Thoracic aorta (tissue), 2 donors: ENCODE measurements around the gene RBFOX2. TPM values are rescaled to one million over a fixed set of nuclear protein-coding genes. Genes with fewer than 3 reads are reported as not detected.
"Not testable (repeated sequence)": the region's sequence is repeated elsewhere in the genome, so short reads cannot be mapped to it uniquely, and the experiment has no call there.

Experiments
- ATAC-seq: fragments of 150-250 bp; one replicate; pipeline ENCODE4 v1.8.0; 2017; ENCODE audit warnings: low read depth; ENCODE audit not compliant: insufficient number of reproducible peaks, low FRiP score
- DNase-seq: peaks from one replicate; pipeline ENCODE4 v3.0.0-alpha.2; 2020; ENCODE audit warnings: low spot score
- H3K27ac ChIP-seq, 2 donors: fragments of 200-600 bp; sonication (generic); 1 replicate in 1 of 2; 2 replicates in 1 of 2; pipeline ENCODE4 v1.5.1; 2016; ENCODE audit warnings: mild to moderate bottlenecking in 2 of 2, moderate library complexity in 2 of 2
- H3K27me3 ChIP-seq: fragments of 200-600 bp; sonication (generic); replicated peaks from 2 replicates; pipeline ENCODE4 v1.6.0; 2016; ENCODE audit warnings: mild to moderate bottlenecking; ENCODE audit not compliant: insufficient read depth
- H3K36me3 ChIP-seq: fragments of 200-600 bp; sonication (generic); one replicate; pipeline ENCODE4 v1.5.1; 2016
- H3K4me1 ChIP-seq, 2 donors: fragments of 200-600 bp; sonication (generic); 1 replicate in 1 of 2; 2 replicates in 1 of 2; pipeline versions ENCODE4 v1.5.1 to v1.6.0; 2016; ENCODE audit warnings: low read depth in 2 of 2, mild to moderate bottlenecking in 1 of 2; ENCODE audit not compliant: control insufficient read depth in 1 of 2
- H3K4me3 ChIP-seq: fragments of 200-600 bp; sonication (generic); 2 replicates; pipeline ENCODE4 v1.5.1; 2016; ENCODE audit warnings: mild to moderate bottlenecking
- H3K9me3 ChIP-seq: fragments of 200-600 bp; sonication (generic); 2 replicates; pipeline ENCODE4 v1.5.1; 2016
- total RNA-seq, 2 donors: library from RNA; depleted of rRNA; stranded (reverse); fragments of >200 nt; gene quantifications; one replicate each; pipeline versions ENCODE4 v1.1.0 to v1.2.3, GENCODE V29; 2016
- TF ChIP-seq, protein P1 (sequence below): fragments of 200-600 bp; sonication (generic); IDR thresholded peaks from one replicate; pipeline ENCODE4 v1.5.1; 2019; ENCODE audit warnings: antibody characterized with exemption

Gene RBFOX2
- total RNA-seq, 2 donors from 2014 or later: 117 to 143 TPM

DNA sequence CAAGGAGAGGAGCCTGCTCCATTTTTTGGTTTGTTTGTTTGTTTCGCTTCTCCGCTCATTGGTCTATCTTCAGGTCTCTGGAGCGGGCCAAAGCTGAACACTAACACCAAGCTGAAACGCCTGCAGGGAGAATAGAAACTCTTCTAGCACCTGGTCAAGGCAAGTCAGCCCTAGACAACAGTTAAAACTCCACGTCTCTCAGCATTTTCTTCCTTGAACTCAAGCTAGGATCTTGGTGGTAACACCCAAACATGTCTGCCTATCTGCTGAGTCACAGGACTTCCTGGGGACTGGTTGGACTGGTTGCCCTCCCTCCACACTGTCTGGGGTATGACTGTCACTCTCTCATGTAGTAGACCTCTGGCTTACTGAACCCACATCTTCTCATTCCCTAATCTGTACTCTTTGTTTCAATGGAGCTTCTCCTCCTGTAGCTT, 23.9 kb upstream of the RBFOX2 start:
- H3K9me3 ChIP-seq: no peaks in the 10 kb centered on the region
- H3K36me3 ChIP-seq: no peaks in the 10 kb centered on the region
- DNase-seq (no peak), ATAC-seq (no peak)
- no peaks in the 10 kb centered on the region for H3K27me3 ChIP-seq
- TF ChIP-seq, protein P1, sequence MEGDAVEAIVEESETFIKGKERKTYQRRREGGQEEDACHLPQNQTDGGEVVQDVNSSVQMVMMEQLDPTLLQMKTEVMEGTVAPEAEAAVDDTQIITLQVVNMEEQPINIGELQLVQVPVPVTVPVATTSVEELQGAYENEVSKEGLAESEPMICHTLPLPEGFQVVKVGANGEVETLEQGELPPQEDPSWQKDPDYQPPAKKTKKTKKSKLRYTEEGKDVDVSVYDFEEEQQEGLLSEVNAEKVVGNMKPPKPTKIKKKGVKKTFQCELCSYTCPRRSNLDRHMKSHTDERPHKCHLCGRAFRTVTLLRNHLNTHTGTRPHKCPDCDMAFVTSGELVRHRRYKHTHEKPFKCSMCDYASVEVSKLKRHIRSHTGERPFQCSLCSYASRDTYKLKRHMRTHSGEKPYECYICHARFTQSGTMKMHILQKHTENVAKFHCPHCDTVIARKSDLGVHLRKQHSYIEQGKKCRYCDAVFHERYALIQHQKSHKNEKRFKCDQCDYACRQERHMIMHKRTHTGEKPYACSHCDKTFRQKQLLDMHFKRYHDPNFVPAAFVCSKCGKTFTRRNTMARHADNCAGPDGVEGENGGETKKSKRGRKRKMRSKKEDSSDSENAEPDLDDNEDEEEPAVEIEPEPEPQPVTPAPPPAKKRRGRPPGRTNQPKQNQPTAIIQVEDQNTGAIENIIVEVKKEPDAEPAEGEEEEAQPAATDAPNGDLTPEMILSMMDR: no peak
- no peak overlapping the region for H3K27ac ChIP-seq
- H3K4me1 ChIP-seq: peaks cover 0 to 12% of the 10 kb centered on the region in 2 donors
- H3K4me3 ChIP-seq: no peak overlapping the region

DNA sequence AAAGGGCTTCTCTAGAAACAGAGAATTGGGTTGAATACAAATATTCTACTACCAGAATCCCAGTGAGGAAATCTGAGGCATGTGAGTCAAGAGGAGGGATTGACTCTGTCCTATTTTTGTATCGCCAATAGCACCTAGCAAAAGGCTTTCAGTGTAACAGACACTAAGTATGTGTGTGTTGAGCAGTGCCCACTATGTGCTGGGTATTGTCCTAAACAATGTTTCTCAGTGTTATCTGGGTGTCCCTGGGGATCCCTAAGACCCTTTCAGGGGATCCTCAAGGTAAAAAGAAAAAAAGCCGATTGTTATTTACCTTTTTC, 21.0 kb upstream of the RBFOX2 start:
- no peak overlapping the region for H3K27ac ChIP-seq
- no peaks in the 10 kb centered on the region for H3K36me3 ChIP-seq
- H3K4me3 ChIP-seq: no peak overlapping the region
- TF ChIP-seq, protein P1: no peak
- DNase-seq: no peak
- H3K9me3 ChIP-seq: no peaks in the 10 kb centered on the region
- no peak for ATAC-seq
- H3K4me1 ChIP-seq: no peaks in the 10 kb centered on the region
- H3K27me3 ChIP-seq: no peaks in the 10 kb centered on the region

DNA sequence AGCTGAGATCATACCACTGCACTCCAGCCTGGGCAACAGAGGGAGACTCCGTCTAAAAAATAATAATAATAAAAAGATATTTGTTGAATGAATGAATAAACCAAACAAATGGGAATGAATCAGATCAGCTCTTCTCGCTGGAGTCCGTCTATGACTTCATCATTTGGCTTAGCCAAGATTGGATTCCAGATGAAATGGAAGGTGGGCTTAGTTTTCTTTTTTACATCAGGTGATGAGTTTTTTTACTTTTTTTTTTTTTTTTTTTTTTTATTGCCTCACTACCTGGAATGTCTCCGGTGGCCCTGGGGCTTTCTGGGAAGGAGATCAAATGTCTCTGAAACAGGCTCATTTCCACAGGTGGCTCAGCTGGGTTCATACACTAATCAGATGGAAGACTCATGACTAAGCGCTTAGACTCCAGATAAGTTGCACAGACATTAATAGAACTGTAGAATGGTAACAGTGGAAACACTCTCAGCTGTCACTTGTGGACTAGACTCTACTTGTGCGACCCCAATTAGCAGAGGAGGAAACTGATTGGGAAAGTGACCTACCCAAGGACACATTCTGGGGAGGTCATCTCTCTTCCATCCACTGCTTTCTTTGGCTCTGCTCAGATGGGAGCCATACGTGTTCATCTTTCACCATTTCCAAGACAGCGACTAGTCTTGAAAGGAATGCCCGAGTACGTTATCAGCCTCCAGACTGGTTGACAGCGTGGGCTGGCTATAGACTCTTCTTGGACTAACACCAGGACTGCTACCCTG, 20.5 kb upstream of the RBFOX2 start:
- TF ChIP-seq, protein P1: no peak
- no peak for DNase-seq
- Histone ChIP-seq H3K36me3 (no peaks in the 10 kb centered on the region), H3K27me3 (no peaks in the 10 kb centered on the region), H3K4me3 (no peak overlapping the region), H3K4me1 (no peaks in the 10 kb centered on the region), H3K27ac (no peak overlapping the region), H3K9me3 (no peaks in the 10 kb centered on the region)
- ATAC-seq: no peak

DNA sequence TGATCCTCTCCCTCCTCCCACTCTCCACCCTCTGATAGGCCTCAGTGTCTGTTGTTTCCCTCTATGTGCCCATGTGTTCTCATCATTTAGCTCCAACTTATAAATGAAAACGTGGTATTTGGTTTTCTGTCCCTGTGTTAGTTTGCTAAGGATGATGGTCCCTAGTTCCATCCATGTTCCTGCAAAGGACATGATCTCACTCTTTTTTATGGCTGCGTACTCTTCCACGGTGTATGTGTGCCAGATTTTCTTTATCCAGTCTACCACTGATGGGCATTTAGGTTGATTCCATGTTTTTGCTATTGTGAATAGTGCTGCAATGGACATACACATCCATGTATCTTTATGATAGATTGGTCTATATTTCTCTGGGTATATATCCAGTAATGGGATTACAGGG, 15.9 kb upstream of the RBFOX2 start:
- not testable (repeated sequence) for H3K4me1 ChIP-seq, ATAC-seq, H3K9me3 ChIP-seq, H3K36me3 ChIP-seq, H3K4me3 ChIP-seq, H3K27ac ChIP-seq, DNase-seq, H3K27me3 ChIP-seq

DNA sequence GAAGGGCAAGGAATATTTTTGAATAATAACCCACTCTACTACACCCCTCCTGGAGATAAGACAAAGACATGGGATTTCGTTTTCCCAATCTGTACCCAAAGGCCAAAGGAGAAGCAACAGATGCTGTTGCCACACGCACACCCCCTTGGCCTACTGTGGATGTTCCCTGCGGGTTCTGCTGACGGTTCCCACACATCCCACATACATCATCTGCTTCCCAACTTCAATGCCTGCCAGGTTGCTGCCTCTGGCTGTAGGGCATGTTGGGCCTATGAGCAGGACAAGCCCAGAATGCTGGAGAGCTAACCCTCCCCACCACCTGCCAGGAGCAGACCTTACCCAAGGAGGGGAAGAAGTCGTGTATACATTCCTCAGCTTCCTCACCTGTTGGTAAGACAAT, 13.6 kb upstream of the RBFOX2 start:
- ATAC-seq (no peak), DNase-seq (no peak)
- H3K9me3 ChIP-seq: no peaks in the 10 kb centered on the region
- no peaks in the 10 kb centered on the region for H3K36me3 ChIP-seq
- no peaks in the 10 kb centered on the region for H3K4me1 ChIP-seq
- H3K27ac ChIP-seq: no peak overlapping the region
- TF ChIP-seq, protein P1: no peak
- no peak overlapping the region for H3K4me3 ChIP-seq
- no peaks in the 10 kb centered on the region for H3K27me3 ChIP-seq

DNA sequence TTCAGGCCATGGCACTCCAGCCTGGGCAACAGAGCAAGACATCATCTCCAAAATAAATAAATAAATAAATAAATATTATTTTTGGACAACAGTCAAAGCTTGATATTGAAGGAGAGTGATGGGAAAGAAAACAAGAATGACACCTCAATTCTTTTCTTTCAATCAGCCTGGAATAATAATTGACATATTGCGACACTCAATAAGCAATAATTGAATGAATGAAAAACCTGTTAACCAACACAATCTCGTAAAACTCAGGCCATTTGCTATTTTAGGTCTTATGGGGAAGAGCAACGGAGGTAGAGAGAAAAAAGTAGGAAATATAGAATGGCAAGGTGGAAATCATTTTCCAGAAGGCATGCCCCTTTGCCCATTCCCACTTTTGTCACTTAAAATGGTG, 10.5 kb upstream of the RBFOX2 start:
- no peak for DNase-seq
- Histone ChIP-seq H3K9me3 (no peaks in the 10 kb centered on the region), H3K27ac (no peak overlapping the region), H3K4me1 (no peaks in the 10 kb centered on the region), H3K27me3 (no peaks in the 10 kb centered on the region), H3K36me3 (no peaks in the 10 kb centered on the region), H3K4me3 (no peak overlapping the region)
- TF ChIP-seq, protein P1: no peak
- ATAC-seq: no peak
